Measurements from ENCODE around the gene CREB3.
A peak's percentile ranks its signal among the peaks of the same experiment; 100 is the strongest.

Gene CREB3

GRCh38 chr9:35732185-35732799 is at the start of gene CREB3, which contains the start of gene TLN1:
Gene CREB3 (plus strand): TSS chr9:35732666. CDS start chr9:35732773, 107 bp downstream.
Gene TLN1 (minus strand): TSS chr9:35732195. CDS start chr9:35725694, 6,501 bp downstream.
- DNase-seq, result peak; percentile 98 to 100

- no peak for DNase-seq
Measured at GRCh38 chr9:35683323-35683722, 49.1 kb upstream of the CREB3 start.

- no peak for DNase-seq
Measured at GRCh38 chr9:35684921-35685320, 47.5 kb upstream of the CREB3 start.

GRCh38 chr9:35685506-35685905 is 47.0 kb upstream of the CREB3 start:
- DNase-seq, result no peak

DNA sequence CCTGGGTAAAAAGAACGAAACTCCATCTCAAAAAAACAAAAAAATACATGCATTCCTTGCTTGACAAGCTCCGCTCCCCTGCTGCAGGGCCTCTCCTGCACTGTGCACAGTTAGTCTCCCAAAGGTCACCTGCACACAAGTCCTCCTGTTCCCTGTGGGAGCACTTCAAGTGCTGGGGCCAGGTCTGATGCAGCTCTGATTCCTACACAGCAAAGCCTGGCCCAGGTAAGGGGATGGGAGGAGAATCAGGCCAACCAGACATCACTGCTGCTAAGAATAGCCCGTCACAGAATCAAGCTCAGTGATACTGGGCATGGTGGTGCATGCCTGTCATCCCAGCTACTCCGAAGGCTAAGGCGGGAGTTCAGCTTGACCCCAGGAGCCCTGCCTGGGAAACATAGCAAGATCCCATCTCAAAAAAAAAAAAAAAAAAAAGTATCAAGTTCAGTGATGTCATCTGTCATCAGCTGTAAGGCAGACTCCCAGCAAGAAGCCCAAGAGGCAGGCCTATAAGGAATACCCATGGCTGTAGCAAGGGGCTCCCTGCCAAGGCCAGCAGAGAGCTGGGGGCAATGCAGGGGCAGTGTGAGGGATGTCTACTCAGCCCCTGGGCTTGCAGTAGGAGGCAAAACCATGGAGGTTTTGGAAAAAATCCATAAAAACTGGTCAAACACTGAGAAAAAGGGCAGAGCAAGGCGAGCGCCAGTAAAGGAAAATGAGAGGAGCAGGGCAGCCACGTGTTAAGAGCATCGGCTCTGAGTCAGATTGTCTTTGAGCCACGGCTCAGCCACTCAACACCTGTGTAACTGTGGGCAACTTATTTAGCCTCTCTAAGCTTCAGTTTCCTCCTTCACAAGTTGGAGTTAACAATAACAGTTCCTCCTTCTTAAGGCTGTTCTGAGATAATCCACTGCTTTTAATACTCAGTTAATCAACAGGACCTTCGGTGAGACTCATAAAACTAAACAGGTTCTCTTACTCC is 46.0 kb upstream of the CREB3 start:
- no peak for DNase-seq

- no peak for DNase-seq
Measured at GRCh38 chr9:35687306-35687705, 45.2 kb upstream of the CREB3 start.

- no peak for DNase-seq
Measured at GRCh38 chr9:35687972-35688557, 44.4 kb upstream of the CREB3 start.

DNA sequence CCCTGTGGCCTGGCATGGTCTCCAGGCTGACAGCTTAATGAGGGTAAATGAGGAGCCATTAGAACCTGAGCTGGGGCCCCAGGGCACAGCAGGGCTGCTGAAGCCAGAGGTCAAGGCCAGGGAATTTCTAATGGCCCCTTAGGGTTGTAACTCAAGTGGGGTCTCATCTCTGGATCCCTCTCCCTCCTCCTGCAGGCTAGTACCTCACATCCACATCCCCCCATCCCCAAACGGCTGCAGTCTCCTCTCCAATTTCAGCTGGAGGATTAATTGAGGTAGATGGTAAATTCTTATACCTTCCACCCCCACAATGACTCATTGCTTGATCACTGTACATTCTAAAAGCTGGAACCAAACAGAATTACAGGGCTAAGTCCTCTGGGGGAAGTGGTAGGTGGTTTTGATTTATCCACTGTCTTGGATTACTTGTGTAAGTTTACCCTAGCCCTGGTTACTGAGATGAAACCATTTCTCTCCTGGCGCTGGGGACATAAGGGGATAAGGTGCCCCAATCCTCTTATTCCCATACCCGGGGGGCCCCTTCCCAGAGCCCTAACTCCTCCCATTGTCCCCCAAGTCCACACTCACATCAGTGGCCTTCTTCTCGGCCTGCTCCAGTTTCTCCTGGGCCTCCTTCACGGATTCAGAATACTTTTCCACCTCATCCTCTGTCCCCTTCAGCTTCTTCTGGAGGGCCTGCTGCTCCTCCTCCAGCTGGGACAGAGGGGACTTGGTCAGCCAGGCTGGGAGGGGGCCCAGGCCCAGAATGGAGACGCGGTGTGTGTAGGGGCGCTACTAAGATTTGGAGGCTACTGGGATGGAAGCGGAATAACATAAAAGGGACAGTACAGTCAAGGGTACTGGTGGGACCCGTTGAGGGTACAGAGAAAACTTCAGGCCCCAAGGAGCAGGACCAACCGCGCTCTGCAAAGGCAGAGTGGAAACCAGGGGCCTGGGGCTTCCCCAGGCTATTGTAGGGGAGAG is 43.6 kb upstream of the CREB3 start:
- DNase-seq, result no peak

- no peak for DNase-seq
Measured at GRCh38 chr9:35689542-35690293, 42.7 kb upstream of the CREB3 start, which contains the start of gene TPM2. Gene TPM2 (minus strand): TSS chr9:35689925. CDS start chr9:35689817, 108 bp downstream.

GRCh38 chr9:35690294-35690613 is 42.2 kb upstream of the CREB3 start:
- DNase-seq, result no peak

DNA sequence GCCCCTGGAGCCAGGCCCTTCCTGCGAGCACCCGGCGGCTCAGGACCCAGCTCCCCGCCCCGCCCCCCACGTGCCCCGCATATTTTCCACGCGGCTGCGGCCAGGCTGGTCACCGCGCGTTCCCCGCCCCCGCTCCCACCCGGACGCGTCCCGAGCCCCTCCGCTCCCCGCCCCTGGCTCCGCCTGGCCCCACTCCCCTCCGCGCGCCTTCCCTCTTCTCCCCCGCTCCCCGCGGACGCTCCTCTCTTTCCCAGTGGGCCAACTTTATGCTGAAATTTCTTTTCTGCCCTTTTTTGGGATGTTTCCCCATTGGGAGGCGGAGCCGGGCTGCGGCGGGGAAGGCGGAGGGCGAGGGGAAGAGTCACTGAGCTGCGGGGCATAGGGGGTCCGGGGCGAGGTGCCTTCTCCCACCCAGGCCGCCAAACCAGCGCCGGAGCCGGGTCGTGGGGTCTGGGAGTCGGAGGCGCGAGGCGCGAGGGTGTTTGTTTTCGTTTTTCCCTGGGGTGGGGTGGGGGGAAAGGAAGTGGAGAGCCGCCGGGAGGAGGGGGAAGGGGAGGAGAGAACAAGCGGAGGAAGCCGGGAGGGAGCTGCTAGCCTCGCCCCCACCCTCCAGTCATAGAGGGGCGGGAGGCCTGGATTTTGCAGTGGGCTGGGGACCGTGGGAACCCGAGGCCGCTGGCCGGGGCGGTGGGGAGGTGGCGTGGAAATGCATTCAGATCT is 41.7 kb upstream of the CREB3 start:
- peak; percentile 64 to 70 for DNase-seq

GRCh38 chr9:35691334-35691650 is 41.2 kb upstream of the CREB3 start:
- no peak for DNase-seq

- no peak for DNase-seq
Measured at GRCh38 chr9:35691757-35692301, 40.6 kb upstream of the CREB3 start.

DNA sequence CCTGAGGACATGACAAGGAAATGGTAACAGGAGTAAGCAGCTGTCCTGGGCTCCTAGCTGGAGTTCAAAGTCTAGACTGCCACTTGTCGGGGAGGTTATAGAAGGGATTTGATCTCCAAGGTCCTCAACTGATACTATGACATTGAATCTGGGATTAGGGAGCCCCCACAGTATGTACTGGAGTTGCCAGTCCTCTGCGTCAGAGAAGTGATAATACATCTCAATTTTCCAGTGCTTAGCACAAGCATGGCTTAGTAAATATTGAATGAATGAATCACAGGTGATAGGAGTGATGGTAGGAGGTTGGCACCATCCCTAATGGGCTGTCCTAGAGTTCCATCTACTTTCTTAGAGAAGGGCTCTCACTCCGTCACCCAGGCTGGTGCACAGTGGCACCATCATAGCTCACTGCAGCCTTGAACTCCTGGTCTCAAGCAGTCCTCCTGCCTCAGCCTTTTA is 36.5 kb upstream of the CREB3 start:
- DNase-seq, result no peak

GRCh38 chr9:35696520-35697215 is 35.8 kb upstream of the CREB3 start:
- DNase-seq, result peak; percentile 27 to 47

- DNase-seq, result no peak
Measured at GRCh38 chr9:35697486-35697885, 35.0 kb upstream of the CREB3 start.

GRCh38 chr9:35698231-35698630 is 34.2 kb upstream of the CREB3 start:
- no peak for DNase-seq

DNA sequence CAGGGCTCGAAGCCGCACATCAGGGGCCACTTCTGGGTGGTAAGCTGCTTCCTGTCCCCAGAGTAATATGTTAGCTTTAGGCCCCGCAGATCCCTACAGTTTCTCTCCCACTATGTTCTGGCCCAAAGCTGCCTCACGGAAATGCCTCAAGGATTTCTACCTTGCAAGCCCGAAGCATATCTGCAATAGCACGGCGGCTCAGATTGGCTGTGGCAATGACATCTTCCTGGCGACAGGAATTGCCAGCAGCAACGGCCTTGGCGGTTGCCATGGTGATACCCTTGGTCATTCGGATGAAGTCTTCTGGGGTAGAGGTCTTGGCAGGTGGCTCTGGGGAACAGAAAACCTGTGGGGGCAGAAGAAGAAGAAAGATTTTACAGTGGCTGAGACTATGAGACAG is 32.4 kb upstream of the CREB3 start:
- no peak for DNase-seq

DNA sequence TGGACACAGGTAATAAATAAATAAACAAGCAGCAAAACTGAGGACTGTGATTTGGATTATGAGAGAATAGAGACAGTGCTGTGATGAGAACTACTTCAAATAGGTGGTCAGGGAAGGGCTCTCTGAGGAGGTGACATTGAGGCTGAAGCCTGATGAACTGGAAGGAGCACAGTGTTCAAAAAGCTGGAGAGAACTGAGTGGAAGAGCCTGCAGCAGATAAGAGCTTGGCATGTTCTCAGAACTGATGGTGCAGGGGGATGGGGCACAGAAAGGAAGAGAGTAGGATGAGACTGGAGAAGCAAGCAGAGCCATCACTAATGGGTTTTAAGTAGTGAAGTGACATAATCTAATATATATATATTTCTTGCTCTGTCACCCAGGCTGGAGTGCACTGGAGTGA is 31.5 kb upstream of the CREB3 start:
- no peak for DNase-seq

GRCh38 chr9:35702696-35703095 is 29.8 kb upstream of the CREB3 start:
- DNase-seq, result no peak

All from Kasumi-1 (cell line).